WI38 (cell line): Measurements from ENCODE around the gene RPL38.

ENCODE experiments used
- H3K4me3 ChIP-seq: 2 replicates; pipeline ENCODE4 v1.5.1; 2011; ENCODE audit warnings: low read depth, mild to moderate bottlenecking, control low read depth, low read length
- TF ChIP-seq, protein P1 (sequence below): IDR thresholded peaks from 2 replicates; pipeline ENCODE4 v1.5.1; 2012; ENCODE audit warnings: low read depth, mild to moderate bottlenecking, control low read depth, low read length

RPL38 gene

DNA sequence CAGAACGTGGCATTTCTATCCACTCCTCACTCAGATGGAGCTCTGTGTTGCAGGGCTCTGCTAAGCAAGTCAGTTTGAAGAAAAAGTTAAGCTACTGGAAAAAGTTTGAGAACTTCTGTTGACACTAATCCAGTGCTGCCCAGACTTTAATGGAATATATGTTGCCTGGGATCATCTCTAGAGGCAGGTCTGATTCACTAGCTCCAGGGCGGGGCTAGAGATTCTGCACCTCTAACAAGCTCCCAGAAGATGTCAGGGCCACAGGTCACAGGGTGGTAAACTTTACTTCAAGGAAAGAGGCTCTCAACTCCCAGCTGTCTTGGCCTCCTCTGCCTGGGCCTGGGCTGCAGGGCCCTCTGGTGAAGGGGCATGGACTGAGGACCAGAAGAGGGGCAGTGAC is 16.7 kb downstream of the RPL38 start:
- TF ChIP-seq, protein P1, sequence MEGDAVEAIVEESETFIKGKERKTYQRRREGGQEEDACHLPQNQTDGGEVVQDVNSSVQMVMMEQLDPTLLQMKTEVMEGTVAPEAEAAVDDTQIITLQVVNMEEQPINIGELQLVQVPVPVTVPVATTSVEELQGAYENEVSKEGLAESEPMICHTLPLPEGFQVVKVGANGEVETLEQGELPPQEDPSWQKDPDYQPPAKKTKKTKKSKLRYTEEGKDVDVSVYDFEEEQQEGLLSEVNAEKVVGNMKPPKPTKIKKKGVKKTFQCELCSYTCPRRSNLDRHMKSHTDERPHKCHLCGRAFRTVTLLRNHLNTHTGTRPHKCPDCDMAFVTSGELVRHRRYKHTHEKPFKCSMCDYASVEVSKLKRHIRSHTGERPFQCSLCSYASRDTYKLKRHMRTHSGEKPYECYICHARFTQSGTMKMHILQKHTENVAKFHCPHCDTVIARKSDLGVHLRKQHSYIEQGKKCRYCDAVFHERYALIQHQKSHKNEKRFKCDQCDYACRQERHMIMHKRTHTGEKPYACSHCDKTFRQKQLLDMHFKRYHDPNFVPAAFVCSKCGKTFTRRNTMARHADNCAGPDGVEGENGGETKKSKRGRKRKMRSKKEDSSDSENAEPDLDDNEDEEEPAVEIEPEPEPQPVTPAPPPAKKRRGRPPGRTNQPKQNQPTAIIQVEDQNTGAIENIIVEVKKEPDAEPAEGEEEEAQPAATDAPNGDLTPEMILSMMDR: no peak
- no peak overlapping the region for H3K4me3 ChIP-seq

DNA sequence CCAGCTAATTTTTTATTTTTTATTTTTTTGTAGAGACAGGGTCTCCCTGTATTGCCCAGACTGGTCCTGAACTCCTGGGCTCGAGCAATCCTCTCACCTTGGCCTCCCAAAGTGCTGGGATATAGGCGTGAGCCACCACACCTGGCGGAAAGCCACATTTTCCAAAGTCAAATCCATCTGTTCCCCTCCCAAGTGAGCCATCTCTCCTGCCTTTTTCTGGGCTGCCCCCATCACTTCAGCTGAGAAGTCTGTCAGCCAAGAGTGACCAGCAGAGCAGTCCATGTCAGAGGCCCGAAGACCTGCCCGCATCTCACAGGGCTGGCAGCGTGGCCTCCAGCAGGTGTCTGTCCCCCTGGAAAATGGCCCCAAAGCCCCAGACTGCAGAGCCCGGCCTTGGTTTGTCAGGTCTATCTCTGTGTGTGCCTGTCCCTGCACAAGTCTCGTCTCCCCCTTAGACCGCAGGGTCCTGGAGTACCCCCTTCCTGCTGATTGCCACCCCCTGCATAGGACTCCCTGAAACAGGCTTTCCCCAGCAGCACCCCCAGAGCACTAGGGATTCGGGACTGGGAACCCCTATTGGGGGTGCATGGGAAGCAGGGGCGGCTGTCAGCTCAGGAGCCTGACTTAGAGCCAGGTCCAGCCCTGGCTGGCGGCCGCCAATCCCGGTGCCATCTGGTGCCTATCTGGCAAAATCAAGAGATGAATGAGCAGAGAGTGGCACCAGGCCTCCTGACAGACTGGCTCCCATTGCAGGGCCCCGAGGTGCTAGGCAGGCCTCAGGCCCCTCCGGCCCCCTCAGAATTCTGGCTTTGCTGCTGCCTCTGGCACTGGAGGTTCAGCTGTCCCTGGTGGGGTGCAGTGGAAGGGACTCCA is 17.7 kb downstream of the RPL38 start:
- TF ChIP-seq, protein P1: no peak
- no peak overlapping the region for H3K4me3 ChIP-seq

DNA sequence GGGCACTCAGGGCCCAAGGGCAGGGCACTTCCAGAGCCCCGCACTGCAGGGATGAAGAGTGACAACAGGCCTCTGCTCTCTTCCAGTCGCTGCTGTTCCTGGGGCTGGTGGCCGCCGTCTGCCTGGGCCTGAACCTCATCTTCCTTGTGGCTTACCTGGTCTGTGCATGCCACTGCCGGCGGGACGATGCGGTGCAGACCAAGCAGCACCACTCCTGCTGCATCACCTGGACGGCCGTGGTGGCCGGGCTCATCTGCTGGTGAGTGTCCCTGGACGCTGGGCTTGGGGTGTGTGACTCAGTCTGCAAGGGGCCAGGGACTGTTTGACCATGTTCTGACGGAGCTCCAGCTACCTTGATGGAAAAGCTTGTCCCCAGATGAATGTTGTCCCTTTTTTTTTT is 18.9 kb downstream of the RPL38 start:
- TF ChIP-seq, protein P1: no peak
- no peak overlapping the region for H3K4me3 ChIP-seq

DNA sequence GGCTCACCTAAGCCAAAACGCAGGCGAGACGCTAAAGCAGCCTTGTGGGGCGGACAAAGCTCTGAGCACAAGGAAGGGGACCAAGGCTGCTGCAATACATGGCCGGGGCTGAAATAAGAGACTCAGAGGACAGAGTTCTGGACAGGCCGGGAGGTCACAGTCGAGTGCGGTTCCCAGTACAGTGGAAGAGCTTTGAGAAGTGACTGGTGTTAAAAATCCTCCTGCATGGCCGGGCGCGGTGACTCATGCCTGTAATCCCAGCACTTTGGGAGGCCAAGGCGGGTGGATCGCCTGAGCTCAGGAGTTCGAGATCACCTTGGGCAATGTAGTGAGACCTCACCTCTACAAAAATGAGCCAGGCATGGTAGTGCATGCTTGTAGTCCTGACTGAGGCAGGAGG is 20.4 kb downstream of the RPL38 start:
- H3K4me3 ChIP-seq: no peak overlapping the region
- TF ChIP-seq, protein P1: no peak

DNA sequence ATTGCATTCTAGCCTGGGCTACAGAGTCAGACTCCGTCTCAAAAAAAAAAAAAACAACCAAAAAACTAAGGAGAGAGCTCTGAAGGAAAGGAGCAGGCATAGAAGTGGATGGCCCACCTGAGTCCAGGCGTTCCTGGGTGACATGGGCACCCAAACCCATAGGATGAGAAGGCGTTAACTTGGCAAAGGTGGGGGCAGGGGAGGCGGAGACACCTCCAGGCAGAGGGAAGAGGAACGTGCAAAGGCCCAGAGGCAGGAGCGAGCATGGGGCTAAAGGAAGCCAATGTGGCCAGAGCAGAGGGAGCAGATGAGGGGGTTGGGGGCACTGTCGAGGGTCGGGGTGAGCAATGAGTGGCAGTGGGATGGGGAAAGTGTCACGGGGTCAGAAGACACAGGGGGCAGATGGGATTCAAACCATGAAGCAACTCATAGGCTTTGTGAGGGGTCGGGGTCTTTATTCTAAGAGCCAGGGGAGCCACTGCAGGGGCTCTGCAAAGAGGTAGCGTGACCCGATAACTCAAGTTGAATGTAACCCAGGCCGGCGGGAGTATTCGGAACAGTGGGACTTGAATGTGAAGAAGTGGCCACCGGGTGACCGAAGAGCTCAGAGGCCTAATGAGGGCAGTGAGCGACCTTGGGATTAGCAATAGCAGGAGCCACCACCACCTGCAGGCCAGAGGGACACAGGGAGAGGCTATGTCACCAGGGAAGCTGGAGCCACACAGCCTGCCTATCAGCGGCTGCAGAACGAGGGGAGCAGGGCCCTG is 21.7 kb downstream of the RPL38 start:
- TF ChIP-seq, protein P1: no peak
- H3K4me3 ChIP-seq: no peak overlapping the region

DNA sequence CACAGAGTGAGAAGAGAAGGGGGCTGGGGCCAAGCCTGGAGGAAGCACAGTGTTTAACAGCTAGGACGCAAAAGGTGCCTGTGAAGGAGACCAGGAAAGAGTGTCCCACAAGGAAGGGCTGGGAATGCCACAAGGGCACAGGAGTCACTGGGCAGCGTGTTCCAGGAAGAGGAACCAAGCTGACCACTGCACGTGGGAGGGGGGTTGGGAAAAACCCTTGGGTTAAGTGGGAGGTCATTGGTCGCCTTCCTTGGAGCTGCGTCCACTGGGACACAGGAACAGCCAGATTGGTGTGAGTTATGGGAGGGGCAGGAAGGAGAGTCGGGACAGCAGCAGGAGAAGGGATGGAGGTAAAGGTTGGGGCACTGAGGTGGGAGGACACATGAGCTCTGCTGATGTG is 22.8 kb downstream of the RPL38 start:
- TF ChIP-seq, protein P1: no peak
- no peak overlapping the region for H3K4me3 ChIP-seq
